A549 (cell line): Measurements from ENCODE around the gene HES1. TPM values are rescaled to one million over a fixed set of nuclear protein-coding genes. Genes with fewer than 3 reads are reported as not detected.

Experiments used
- ATAC-seq, 2 experiments: fragments of 200-7000 bp in 1 of 2; fragments of >200 bp in 1 of 2; cut with Nextera tagmentation in 1 of 2; cut with Tn5 transposase in 1 of 2; 3 replicates each; pipeline versions ENCODE4 v1.8.0 to v1.9.1; 2018 to 2020; ENCODE audit warnings: mild to moderate bottlenecking in 1 of 2, moderate library complexity in 1 of 2
- CTCF ChIA-PET: fragments of 300-600 bp; sonication (Branson Sonifier 250); formaldehyde crosslinking; extraction: SDS; loops from one replicate; lab custom pipeline; 2021; ENCODE audit warnings: antibody characterized with exemption, inconsistent platforms; lab: Yijun Ruan, JAX
- POLR2A ChIA-PET: fragments of 350-600 bp; formaldehyde crosslinking; extraction: SDS; loops from one replicate; lab custom pipeline; 2021; ENCODE audit warnings: antibody characterized with exemption, inconsistent platforms; lab: Yijun Ruan, JAX
- DNase-seq, 2 experiments: peaks; one replicate each; pipeline versions ENCODE4 v3.0.0 to v3.0.0-alpha.2; 2011 to 2016; ENCODE audit warnings: low read depth in 1 of 2, low spot score in 1 of 2
- FAIRE-seq: peaks from 2 replicates; lab custom pipeline; 2011; peaks lifted over from hg19 to GRCh38; lab: Jason Lieb, UNC
- H3K27ac ChIP-seq, 2 experiments: fragments of >200 bp; sonication (Bioruptor Twin); formaldehyde crosslinking; 3 replicates each; pipeline ENCODE4 v1.5.1; 2016 to 2017
- H3K4me1 ChIP-seq: fragments of >200 bp; sonication (Bioruptor Twin); formaldehyde crosslinking; 3 replicates; pipeline ENCODE4 v1.6.1; 2016
- H3K4me2 ChIP-seq: fragments of >200 bp; sonication (Bioruptor Twin); formaldehyde crosslinking; 3 replicates; pipeline ENCODE4 v1.6.1; 2016
- H3K4me3 ChIP-seq: fragments of >200 bp; sonication (Bioruptor Twin); formaldehyde crosslinking; 3 replicates; pipeline ENCODE4 v1.5.1; 2016
- H3K9me3 ChIP-seq: fragments of >200 bp; sonication (Bioruptor Twin); formaldehyde crosslinking; 3 replicates; pipeline ENCODE4 v1.6.1; 2016
- BCL3 ChIP-seq: fragments of >200 bp; sonication (Bioruptor Twin); formaldehyde crosslinking; IDR thresholded peaks from 3 replicates; pipeline ENCODE4 v1.6.1; 2016
- CBX8 ChIP-seq: fragments of 200-600 bp; sonication (generic); IDR thresholded peaks from 2 replicates; pipeline ENCODE4 v1.6.1; 2016
- CEBPB ChIP-seq, 2 experiments: fragments of >200 bp in 1 of 2; sonication (Bioruptor Twin) in 1 of 2; formaldehyde crosslinking in 1 of 2; IDR thresholded peaks; 2 replicates each; pipeline ENCODE4 v1.6.1; 2012 to 2016
- CHD2 ChIP-seq: fragments of 150-350 bp; IDR thresholded peaks from 2 replicates; pipeline ENCODE4 v1.6.1; 2014; ENCODE audit warnings: low read length; ENCODE audit not compliant: partially characterized antibody
- EHF ChIP-seq: fragments of 250-450 bp; sonication (Bioruptor Pico); IDR thresholded peaks from 2 replicates; pipeline ENCODE4 v1.5.0; 2020; ENCODE audit warnings: mild to moderate bottlenecking
- EHMT2 ChIP-seq: fragments of 200-600 bp; sonication (generic); IDR thresholded peaks from 2 replicates; pipeline ENCODE4 v1.6.1; 2016; ENCODE audit warnings: antibody characterized with exemption, low read depth, mild to moderate bottlenecking, moderate library complexity
- EP300 ChIP-seq, 2 experiments: fragments of >200 bp; sonication (Bioruptor Twin); formaldehyde crosslinking; IDR thresholded peaks; 2 replicates in 1 of 2; 3 replicates in 1 of 2; pipeline ENCODE4 v1.6.1; 2016 to 2017
- FOSB ChIP-seq: fragments of 250-450 bp; sonication (Bioruptor Pico); IDR thresholded peaks from 2 replicates; pipeline ENCODE4 v1.5.0; 2020; ENCODE audit warnings: mild to moderate bottlenecking, moderate library complexity
- FOXS1 ChIP-seq: fragments of 250-450 bp; sonication (Bioruptor Pico); IDR thresholded peaks from 2 replicates; pipeline ENCODE4 v1.5.0; 2020; ENCODE audit warnings: mild to moderate bottlenecking, moderate library complexity
- GATA3 ChIP-seq: IDR thresholded peaks from 2 replicates; pipeline ENCODE4 v1.6.1; 2012; ENCODE audit warnings: borderline replicate concordance
- HDAC2 ChIP-seq: fragments of 200-600 bp; sonication (generic); IDR thresholded peaks from 2 replicates; pipeline ENCODE4 v1.6.1; 2016
- HES2 ChIP-seq: fragments of >200 bp; sonication (Bioruptor Twin); formaldehyde crosslinking; IDR thresholded peaks from 2 replicates; pipeline ENCODE4 v1.6.1; 2016
- HEYL ChIP-seq: fragments of 250-450 bp; sonication (Bioruptor Pico); IDR thresholded peaks from 2 replicates; pipeline ENCODE4 v1.8.0; 2021; ENCODE audit warnings: mild to moderate bottlenecking, moderate library complexity
- HOXA7 ChIP-seq: fragments of 250-450 bp; sonication (Bioruptor Pico); IDR thresholded peaks from 2 replicates; pipeline ENCODE4 v1.5.0; 2020; ENCODE audit warnings: mild to moderate bottlenecking, moderate library complexity
- HOXB13 ChIP-seq: fragments of 250-450 bp; sonication (Bioruptor Pico); IDR thresholded peaks from 2 replicates; pipeline ENCODE4 v1.5.0; 2020; ENCODE audit warnings: low read depth, mild to moderate bottlenecking, moderate library complexity
- KDM5A ChIP-seq: fragments of 200-600 bp; sonication (generic); IDR thresholded peaks from 2 replicates; pipeline ENCODE4 v1.6.1; 2016; ENCODE audit warnings: antibody characterized with exemption, mild to moderate bottlenecking
- MAX ChIP-seq: IDR thresholded peaks from 2 replicates; pipeline ENCODE4 v1.6.1; 2012
- NPAS2 ChIP-seq: fragments of 250-450 bp; sonication (Bioruptor Pico); IDR thresholded peaks from 2 replicates; pipeline ENCODE4 v1.8.0; 2022; ENCODE audit warnings: mild to moderate bottlenecking, moderate library complexity, borderline replicate concordance
- PBX3 ChIP-seq: IDR thresholded peaks from 2 replicates; pipeline ENCODE4 v1.6.1; 2012
- RARB ChIP-seq: fragments of 250-450 bp; sonication (Bioruptor Pico); IDR thresholded peaks from 2 replicates; pipeline ENCODE4 v1.8.0; 2021; ENCODE audit warnings: mild to moderate bottlenecking, moderate library complexity
- RCOR1 ChIP-seq: fragments of 150-350 bp; IDR thresholded peaks from 2 replicates; pipeline ENCODE4 v1.6.1; 2014; ENCODE audit warnings: antibody characterized with exemption, low read length, low read depth
- RFX5 ChIP-seq: fragments of 450-650 bp; IDR thresholded peaks from 2 replicates; pipeline ENCODE4 v1.7.1; 2014; ENCODE audit warnings: antibody characterized with exemption, mild to moderate bottlenecking, moderate library complexity
- RNF2 ChIP-seq: fragments of 200-600 bp; sonication (generic); IDR thresholded peaks from 2 replicates; pipeline ENCODE4 v1.6.1; 2016; ENCODE audit warnings: low read depth, mild to moderate bottlenecking, antibody characterized with exemption, moderate library complexity, borderline replicate concordance
- TFCP2L1 ChIP-seq: fragments of 250-450 bp; sonication (Bioruptor Pico); IDR thresholded peaks from 2 replicates; pipeline ENCODE4 v1.5.0; 2021; ENCODE audit warnings: mild to moderate bottlenecking
- TP53 ChIP-seq: fragments of 250-450 bp; sonication (Bioruptor Pico); IDR thresholded peaks from 2 replicates; pipeline ENCODE4 v1.5.0; 2021; ENCODE audit warnings: mild to moderate bottlenecking, moderate library complexity
- ZC3H11A ChIP-seq: fragments of 450-650 bp; IDR thresholded peaks from 2 replicates; pipeline ENCODE4 v1.6.1; 2014; ENCODE audit warnings: antibody characterized with exemption, mild to moderate bottlenecking
- ZFP36 ChIP-seq: fragments of 450-650 bp; IDR thresholded peaks from 2 replicates; pipeline ENCODE4 v1.6.1; 2014; ENCODE audit warnings: borderline replicate concordance; ENCODE audit not compliant: partially characterized antibody
- WGBS: methylation state at CpG from one replicate; pipeline ENCODE4 v1.1.6; 2017; ENCODE audit errors: missing lambda C conversion rate; 5-methylcytosine and 5-hydroxymethylcytosine counted together
- polyA plus RNA-seq, 4 experiments: library from polyadenylated mRNA; depleted of rRNA in 3 of 4; stranded (reverse); fragments of >200 nt; fragmentation: RNase III in 1 of 4; extraction: RNeasy Plus Mini Kit Qiagen cat#74134 plus additional on column Dnase treatment in 1 of 4; gene quantifications; 2 replicates in 3 of 4; 3 replicates in 1 of 4; pipeline ENCODE4 v1.2.3, GENCODE V29; 2011 to 2017

Gene HES1
- polyA plus RNA-seq, 2 of the 4 experiments (the other 2 are of a cell fraction): 8.3 to 66.6 TPM

- ATAC-seq: no peak
These were observed 38.6 kb upstream of the HES1 start for GRCh38 chr3:194097141-194097882.

GRCh38 chr3:194098081-194098842 lies 37.7 kb upstream of the HES1 start:
- H3K27ac ChIP-seq: peak overlapping the region in 1 of 2 experiments; percentile 58; a peak in 3 of 6 replicates
- TF ChIP-seq HEYL (CRISPR knock-in tag) (no peak), MAX (no peak), ZC3H11A (no peak), ZFP36 (no peak), RFX5 (no peak), CHD2 (no peak), RNF2 (no peak), CBX8 (no peak), GATA3 (no peak), EP300 (IDR thresholded peaks at IDR 0.05) (no peak), RCOR1 (no peak), TFCP2L1 (CRISPR knock-in tag) (no peak), EHF (no peak)
- ATAC-seq (peak; percentile 26 to 53; a peak in 3 of 6 replicates), DNase-seq (no peak), FAIRE-seq (no peak)
- POLR2A ChIA-PET: interaction anchor here (0.6 kb wide), 1 partner anchor 36 kb away, joined by 3 read pairs; no protein-coding TSS in a partner anchor
- WGBS: 78% methylated on average over 10 of the region's 10 CpGs
- H3K4me3 ChIP-seq: no peak overlapping the region
- H3K4me2 ChIP-seq: no peak overlapping the region
- CTCF ChIA-PET: no interaction called here
- H3K4me1 ChIP-seq: peaks cover 23% of the 10 kb centered on the region
- no peaks in the 10 kb centered on the region for H3K9me3 ChIP-seq

More at GRCh38 chr3:194097141-194097882, 38.6 kb upstream of the HES1 start:
- FAIRE-seq (no peak), DNase-seq (no peak)
- POLR2A ChIA-PET: no interaction called here
- Histone ChIP-seq H3K9me3 (no peaks in the 10 kb centered on the region), H3K4me2 (no peak overlapping the region), H3K4me1 (peaks cover 20% of the 10 kb centered on the region), H3K4me3 (no peak overlapping the region), H3K27ac (peak overlapping the region in 1 of 2 experiments; percentile 58; a peak in 2 of 6 replicates)
- no peak for TF ChIP-seq HOXB13 (CRISPR knock-in tag)
- no peak for TF ChIP-seq EHMT2
- no peak for TF ChIP-seq RARB
- no peak for TF ChIP-seq PBX3
- TF ChIP-seq EHF: no peak
- TF ChIP-seq FOXS1 (CRISPR knock-in tag): no peak
- no peak for TF ChIP-seq HOXA7 (CRISPR knock-in tag)
- TF ChIP-seq CEBPB (IDR thresholded peaks at IDR 0.05): no peak
- TF ChIP-seq HEYL (CRISPR knock-in tag): no peak
- no peak for TF ChIP-seq RFX5
- no peak for TF ChIP-seq BCL3
- TF ChIP-seq KDM5A: no peak
- no peak for TF ChIP-seq FOSB (CRISPR knock-in tag)
- no peak for TF ChIP-seq TP53
- no peak for TF ChIP-seq HDAC2
- TF ChIP-seq RCOR1: no peak
- no peak for TF ChIP-seq NPAS2 (CRISPR knock-in tag)
- TF ChIP-seq HES2: no peak
- WGBS: 74% methylated on average over 12 of the region's 14 CpGs
- CTCF ChIA-PET: no interaction called here
